K562 (cell line): ENCODE data around the gene TIMP3.

ENCODE experiments used
- ATF1 ChIP-seq, 2 experiments: fragments of 450-650 bp in 1 of 2; IDR thresholded peaks; 2 replicates each; pipeline ENCODE4 v1.6.1; 2016; ENCODE audit warnings: missing compliant biosample characterization in 1 of 2, missing genetic modification characterization in 1 of 2
- CTCF ChIP-seq, 3 experiments: IDR thresholded peaks in 2 of 3; conservative IDR thresholded peaks in 1 of 3; 2 replicates each; pipeline ENCODE4 v1.5.1; 2011 to 2012; ENCODE audit warnings: low read length in 3 of 3, mild to moderate bottlenecking in 3 of 3, control low read depth in 2 of 3, improper control_type of control experiment in 1 of 3, inconsistent platforms in 1 of 3, low read depth in 1 of 3, mixed read lengths in 1 of 3, moderate library complexity in 1 of 3; ENCODE audit not compliant: insufficient read depth in 2 of 3
- E2F5 ChIP-seq: sonication (generic); formaldehyde crosslinking; IDR thresholded peaks from 2 replicates; pipeline ENCODE4 v1.8.0; 2022; ENCODE audit warnings: mild to moderate bottlenecking, missing genetic modification reagents
- EZH2 ChIP-seq: IDR thresholded peaks from 2 replicates; pipeline ENCODE4 v1.6.1; 2012; ENCODE audit warnings: low read depth, mild to moderate bottlenecking, inconsistent platforms, low read length, borderline replicate concordance
- FOXA1 ChIP-seq: fragments of 450-650 bp; IDR thresholded peaks from 2 replicates; pipeline ENCODE4 v1.6.1; 2016; ENCODE audit warnings: mild to moderate bottlenecking, borderline replicate concordance
- JUN ChIP-seq, 2 experiments: sonication (generic) in 1 of 2; formaldehyde crosslinking in 1 of 2; IDR thresholded peaks; 2 replicates each; pipeline versions ENCODE4 v1.6.1 to v1.8.0; 2012 to 2022; ENCODE audit warnings: borderline replicate concordance in 2 of 2, mild to moderate bottlenecking in 2 of 2, improper control_type of control experiment in 1 of 2, low read depth in 1 of 2, low read length in 1 of 2, missing genetic modification reagents in 1 of 2

- no peak for TF ChIP-seq ATF1 (CRISPR knock-in tag; IDR thresholded peaks at IDR 0.05)
- TF ChIP-seq ATF1 (tag; IDR thresholded peaks at IDR 0.05), result no peak
- no peak for TF ChIP-seq EZH2
- no peak for TF ChIP-seq JUN (IDR thresholded peaks at IDR 0.05; ENCODE audit: borderline replicate concordance, low read depth, low read length)
- no peak for TF ChIP-seq JUN (CRISPR knock-in tag; IDR thresholded peaks at IDR 0.05; ENCODE audit: borderline replicate concordance)
- no peak for TF ChIP-seq E2F5
- TF ChIP-seq CTCF (IDR thresholded peaks at IDR 0.05 in 2 of 3, conservative IDR thresholded peaks at IDR 0.05 in 1 of 3; ENCODE audit: insufficient read depth in 2 of 3, low read depth in 1 of 3, low read length in 3 of 3), result no peak
- no peak for TF ChIP-seq FOXA1
Measured at GRCh38 chr22:32896891-32897290, 95.4 kb downstream of the TIMP3 start.
